GM21529 (cell line): Measurements from ENCODE around the gene SEC24A.
"Not testable (repeated sequence)": the region's sequence is repeated elsewhere in the genome, so short reads cannot be mapped to it uniquely, and the experiment has no call there.

Experiments
- ATAC-seq: cut with Tn5 transposase; IDR thresholded peaks from one replicate; pipeline ENCODE4 v1.9.1; 2021; ENCODE audit not compliant: unreplicated experiment

Gene SEC24A

GRCh38 chr5:134649163-134649835 is 714 bp downstream of the SEC24A start:
- peak; percentile 16 for ATAC-seq

- ATAC-seq = not testable (repeated sequence)
Measured at GRCh38 chr5:134650660-134651059, 2.1 kb downstream of the SEC24A start.

GRCh38 chr5:134651531-134651930 is 2.9 kb downstream of the SEC24A start:
- no peak for ATAC-seq

DNA sequence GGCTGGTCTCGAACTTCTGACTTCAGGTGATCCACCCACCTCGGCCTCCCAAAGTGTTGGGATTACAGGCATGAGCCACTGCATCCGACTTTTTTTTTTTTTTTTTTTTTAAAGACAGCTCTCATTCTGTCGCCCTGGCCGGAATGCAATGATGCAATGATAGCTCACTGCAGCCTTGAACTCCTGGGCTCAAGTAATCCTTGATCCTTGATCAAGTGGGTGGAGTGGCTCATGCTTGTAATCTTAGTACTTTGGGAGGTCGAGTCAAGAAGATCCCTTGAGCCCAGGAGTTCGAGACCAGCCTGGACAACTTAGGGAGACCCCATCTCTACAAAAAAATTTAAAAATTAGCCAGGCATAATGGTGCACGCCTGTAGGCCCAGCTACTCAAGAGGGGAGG is 8.1 kb downstream of the SEC24A start:
- no peak for ATAC-seq

DNA sequence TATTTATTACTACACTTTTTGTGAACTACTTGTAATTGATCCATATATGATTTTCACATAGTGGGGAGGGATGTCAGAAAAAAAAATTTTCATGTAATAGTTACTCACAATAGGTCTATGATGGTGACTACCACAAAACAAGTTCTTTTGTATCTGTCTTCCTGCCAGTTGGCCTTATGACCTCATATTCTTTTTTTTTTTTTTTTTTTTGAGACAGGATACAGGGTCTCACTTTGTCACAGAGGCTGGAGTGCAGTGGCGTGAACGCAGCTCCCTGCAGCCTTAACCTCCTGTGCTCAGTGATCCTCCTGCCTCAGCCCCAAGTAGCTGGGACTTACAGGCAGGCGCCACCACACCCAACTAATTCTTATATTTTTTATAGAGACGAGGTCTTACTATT is 10.9 kb downstream of the SEC24A start:
- no peak for ATAC-seq

DNA sequence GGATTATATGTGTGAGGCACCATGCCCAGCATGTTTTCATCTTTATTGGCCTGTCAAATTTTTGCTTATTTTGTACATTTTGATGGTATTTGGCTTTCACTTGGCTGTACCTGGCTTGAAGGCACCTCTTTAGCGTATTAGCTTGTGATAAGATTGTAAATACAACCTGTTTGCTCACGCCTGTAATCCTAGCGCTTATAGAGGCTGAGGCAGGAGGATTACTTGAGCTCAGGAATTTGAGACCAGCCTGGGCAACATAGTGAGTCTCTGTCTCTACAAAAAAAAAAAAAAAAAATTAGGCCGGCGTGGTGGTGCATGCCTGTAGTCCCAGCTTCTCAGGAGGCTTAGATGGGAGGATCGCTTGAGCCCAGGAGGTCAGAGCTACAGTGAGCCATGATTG is 11.3 kb downstream of the SEC24A start:
- no peak for ATAC-seq

DNA sequence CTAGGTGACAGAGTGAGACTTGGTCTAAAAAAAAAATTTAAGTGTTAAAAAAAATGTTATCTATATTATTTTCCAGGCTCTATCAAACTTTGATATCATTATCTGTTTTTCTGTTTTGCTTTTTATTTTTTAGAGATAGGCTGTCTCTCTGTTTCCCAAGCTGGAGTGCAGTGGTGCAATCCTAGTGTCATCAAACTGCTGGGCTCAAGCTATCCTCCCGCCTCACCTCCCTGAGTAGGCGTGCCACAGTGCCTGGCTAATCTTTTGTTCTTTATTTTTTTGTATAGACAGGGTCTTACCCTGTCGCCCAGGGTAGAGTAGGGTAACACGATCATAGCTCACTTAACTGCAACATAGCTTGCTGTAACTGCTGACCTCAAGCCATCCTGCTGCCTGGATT is 14.4 kb downstream of the SEC24A start:
- ATAC-seq = no peak

GRCh38 chr5:134664448-134664847 is 15.9 kb downstream of the SEC24A start:
- ATAC-seq = no peak

DNA sequence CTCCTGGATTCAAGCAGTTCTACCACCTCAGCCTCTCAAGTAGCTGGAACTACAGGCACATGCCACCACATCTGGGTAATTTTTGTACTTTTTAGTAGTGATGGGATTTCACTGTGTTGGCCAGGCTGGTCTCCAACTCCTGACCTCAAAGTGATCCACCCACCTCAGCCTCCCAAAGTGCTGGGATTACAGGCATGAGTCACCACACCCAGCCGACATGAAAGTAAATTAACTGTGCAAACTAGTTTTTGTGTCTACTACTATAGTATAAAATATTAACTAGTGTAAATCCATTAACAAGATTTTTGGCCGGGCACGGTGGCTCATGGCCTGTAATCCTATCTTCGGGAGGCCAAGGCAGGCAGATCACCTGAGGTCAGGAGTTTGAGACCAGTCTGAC is 25.0 kb downstream of the SEC24A start:
- ATAC-seq = not testable (repeated sequence)

GRCh38 chr5:134677357-134677756 is 28.8 kb downstream of the SEC24A start:
- ATAC-seq = not testable (repeated sequence)

GRCh38 chr5:134690144-134690543 is 41.6 kb downstream of the SEC24A start:
- ATAC-seq = not testable (repeated sequence)

DNA sequence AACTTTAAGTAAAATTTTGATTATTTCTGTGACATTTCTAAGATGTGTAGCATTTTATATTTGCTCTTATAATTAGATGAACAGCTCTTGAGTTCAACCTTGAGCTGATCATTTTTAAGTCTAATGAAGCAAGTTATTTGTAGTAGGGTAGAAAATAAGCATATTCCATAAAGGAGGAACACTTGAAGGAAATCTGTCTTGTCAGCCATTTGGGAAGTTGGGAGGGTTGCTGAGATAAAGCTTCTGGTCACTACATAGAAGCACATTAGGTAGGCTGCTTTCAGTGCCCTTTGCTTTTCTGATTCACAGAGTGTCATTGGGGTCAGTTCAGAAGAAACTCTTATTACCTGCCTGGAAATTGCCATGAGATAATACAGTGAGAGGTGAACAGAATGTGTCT is 44.1 kb downstream of the SEC24A start:
- no peak for ATAC-seq

DNA sequence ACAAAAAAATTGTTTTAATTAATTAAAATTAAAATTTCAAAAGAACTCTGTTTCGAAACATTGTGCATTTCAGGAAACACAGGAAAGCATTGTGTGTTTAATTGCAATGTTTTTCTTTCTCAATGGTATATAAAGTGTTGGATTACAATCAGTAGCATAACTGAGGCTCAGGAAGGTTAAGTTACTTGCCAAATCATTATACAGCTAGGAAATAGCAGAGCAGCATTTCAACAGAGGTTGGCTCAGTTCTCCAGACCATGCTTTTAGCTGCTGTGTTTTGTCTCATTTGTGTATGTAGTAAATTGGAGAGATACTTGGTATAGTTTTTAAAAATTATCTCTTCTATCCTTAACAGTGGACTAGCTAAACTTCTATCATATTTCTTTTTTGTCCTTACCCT is 59.7 kb downstream of the SEC24A start:
- no peak for ATAC-seq

DNA sequence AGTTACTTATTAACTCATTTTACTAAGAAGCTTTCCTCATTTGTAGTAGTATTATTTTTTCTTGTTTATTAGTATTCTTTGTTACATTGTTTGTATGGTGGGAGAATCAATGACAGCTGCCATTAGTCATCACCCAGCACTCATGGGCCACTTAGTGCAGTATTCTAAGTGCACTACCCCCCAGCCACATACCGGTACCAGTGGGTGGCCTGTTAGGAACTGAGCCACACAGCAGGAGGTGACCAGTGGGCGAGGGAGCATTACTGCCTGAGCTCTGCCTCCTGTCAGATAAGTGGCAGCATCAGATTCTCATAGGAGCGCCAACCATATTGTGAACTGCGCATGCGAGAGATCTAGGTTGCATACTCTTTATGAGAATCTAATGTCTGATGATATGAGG is 65.5 kb downstream of the SEC24A start:
- no peak for ATAC-seq

DNA sequence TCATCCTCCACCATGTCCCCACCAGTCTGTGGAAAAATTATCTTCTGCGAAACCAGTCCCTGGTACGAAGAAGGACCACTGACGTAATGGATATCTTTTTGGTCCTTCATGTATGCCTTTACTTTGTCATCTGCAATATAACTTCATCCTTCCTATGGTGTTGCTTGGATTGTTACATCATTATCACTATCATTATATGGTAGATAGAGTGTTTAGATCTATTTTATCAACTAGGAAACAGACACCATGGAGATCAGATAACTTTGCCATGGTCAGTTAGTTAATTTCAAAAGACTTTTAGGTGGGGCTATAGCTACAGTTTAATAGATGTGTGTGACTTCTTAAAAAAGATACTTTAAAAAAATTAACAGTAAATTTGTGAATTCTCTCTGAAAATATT is 66.0 kb downstream of the SEC24A start:
- no peak for ATAC-seq

GRCh38 chr5:134715466-134715865 is 66.9 kb downstream of the SEC24A start:
- not testable (repeated sequence) for ATAC-seq

GRCh38 chr5:134724872-134725271 is 76.3 kb downstream of the SEC24A start:
- no peak for ATAC-seq

DNA sequence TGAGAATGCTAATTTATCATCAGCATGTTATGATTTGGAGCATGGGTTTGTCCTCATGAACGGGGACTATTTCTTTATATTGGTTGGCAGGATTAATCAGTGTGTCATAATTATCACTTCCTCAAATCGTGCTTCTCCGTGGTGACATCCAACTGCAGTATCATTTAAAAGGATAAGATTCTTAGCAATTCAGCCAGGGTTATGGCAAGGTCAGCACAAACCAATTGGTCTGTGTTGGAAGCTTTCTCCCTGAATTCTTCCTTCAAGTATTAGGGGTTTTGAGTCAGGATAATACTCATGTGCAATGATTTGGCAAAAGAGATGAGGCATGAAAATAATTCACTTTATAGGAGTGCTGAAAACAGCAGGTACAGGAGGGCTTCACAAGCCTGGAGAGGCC is 84.2 kb downstream of the SEC24A start:
- ATAC-seq = no peak

GRCh38 chr5:134735243-134735642 is 86.7 kb downstream of the SEC24A start:
- no peak for ATAC-seq

DNA sequence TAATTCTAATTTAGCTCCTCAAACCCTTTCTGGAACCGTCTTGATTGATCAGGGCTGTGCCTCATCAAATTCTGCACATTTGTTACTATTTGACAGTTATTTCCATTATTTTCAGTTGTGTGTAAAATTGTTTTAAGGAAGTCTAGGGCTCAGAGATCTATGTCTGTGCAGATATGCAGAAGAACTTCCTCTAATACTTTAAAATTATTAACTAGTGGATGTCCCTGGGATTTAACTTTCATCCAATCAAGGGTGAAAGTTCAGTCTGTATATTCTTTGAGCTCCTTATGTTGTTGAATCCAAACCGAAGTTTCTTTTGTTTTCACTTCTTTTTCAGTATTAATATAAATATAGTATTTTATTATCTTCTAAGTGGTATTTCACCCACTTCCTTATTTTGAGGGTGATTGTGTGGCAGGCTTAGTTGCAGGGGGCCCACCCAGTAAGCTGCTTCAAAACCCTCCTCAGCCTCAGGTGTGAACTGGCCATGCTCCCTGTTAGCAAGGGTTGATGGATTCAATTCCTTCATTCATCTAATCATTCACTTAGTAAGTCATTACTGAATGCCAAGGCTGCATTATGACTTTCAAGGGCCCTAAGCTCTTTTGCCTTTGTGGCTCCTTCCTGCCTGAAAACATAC is 87.7 kb downstream of the SEC24A start:
- ATAC-seq = no peak

GRCh38 chr5:134738133-134738962 is 89.8 kb downstream of the SEC24A start, which contains the start of gene CAMLG:
Gene CAMLG, plus strand, starts transcription at chr5:134738548. Its CDS starts 73 bp downstream, at chr5:134738621.
- peak; percentile 94 for ATAC-seq
